ENCODE measurements around the gene CFAP300. TPM values are rescaled to one million over a fixed set of nuclear protein-coding genes. Genes with fewer than 3 reads are reported as not detected.

CFAP300 gene
- total RNA-seq, 1 donor: 12.7 TPM

DNA sequence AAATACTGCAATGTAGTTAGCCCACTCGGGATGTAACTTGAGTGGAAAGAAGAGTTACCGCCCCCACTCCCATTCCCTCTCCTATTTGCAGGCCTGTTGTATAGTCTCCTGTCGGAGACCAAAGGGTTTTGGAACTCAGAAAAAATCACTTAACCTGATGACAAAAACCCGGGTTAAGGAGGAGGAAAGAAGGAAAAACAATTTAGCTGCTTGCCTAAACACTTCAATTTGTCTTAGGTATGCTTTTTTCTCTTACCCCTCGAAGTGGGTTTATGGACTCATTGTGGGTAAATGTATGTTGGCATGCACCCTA lies 65.2 kb downstream of the CFAP300 start:
- TF ChIP-seq, protein P1, sequence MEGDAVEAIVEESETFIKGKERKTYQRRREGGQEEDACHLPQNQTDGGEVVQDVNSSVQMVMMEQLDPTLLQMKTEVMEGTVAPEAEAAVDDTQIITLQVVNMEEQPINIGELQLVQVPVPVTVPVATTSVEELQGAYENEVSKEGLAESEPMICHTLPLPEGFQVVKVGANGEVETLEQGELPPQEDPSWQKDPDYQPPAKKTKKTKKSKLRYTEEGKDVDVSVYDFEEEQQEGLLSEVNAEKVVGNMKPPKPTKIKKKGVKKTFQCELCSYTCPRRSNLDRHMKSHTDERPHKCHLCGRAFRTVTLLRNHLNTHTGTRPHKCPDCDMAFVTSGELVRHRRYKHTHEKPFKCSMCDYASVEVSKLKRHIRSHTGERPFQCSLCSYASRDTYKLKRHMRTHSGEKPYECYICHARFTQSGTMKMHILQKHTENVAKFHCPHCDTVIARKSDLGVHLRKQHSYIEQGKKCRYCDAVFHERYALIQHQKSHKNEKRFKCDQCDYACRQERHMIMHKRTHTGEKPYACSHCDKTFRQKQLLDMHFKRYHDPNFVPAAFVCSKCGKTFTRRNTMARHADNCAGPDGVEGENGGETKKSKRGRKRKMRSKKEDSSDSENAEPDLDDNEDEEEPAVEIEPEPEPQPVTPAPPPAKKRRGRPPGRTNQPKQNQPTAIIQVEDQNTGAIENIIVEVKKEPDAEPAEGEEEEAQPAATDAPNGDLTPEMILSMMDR (IDR thresholded peaks at IDR 0.05; ENCODE audit: insufficient read depth, low read length): no peak
- DNase-seq (ENCODE audit: low read depth): no peak
- peak overlapping the region; percentile 83 for H3K4me3 ChIP-seq (ENCODE audit: low read depth, low read length)

DNA sequence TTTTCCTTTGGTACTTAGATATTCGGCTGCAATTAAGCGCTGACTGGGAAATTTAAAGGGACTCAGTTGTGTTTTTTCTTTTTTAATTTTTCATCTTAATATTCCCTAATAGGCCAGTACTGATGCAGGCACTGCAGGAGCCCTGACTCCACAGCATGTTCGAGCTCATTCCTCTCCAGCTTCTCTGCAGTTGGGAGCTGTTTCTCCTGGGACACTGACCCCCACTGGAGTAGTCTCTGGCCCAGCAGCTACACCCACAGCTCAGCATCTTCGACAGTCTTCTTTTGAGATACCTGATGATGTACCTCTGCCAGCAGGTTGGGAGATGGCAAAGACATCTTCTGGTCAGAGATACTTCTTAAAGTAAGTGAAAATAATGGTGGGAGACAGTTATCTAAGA lies 66.8 kb downstream of the CFAP300 start:
- TF ChIP-seq, protein P1 (IDR thresholded peaks at IDR 0.05; ENCODE audit: insufficient read depth, low read length): no peak
- no peak for DNase-seq (ENCODE audit: low read depth)
- peak overlapping the region; percentile 34 for H3K4me3 ChIP-seq (ENCODE audit: low read depth, low read length)

DNA sequence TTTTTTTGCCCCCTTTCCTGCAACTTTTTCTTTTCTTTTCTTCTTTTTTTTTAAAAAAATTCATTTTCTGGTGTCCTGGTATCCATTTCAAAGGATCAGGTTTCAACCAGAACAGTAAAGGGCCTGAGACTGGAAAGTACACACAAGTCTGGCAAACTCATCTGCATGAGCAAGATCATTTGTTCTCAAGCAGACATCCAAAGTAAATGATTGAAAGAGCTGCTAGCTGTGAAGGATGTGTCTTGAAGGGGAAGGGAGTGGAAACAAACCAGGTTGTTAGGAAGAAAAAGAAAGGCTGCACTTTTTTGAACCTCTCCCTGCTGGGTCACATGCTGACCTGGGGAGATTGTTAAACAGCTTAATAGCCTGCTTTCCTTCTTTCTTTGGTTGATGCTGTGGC lies 68.3 kb downstream of the CFAP300 start:
- TF ChIP-seq, protein P1 (IDR thresholded peaks at IDR 0.05; ENCODE audit: insufficient read depth, low read length): no peak
- H3K4me3 ChIP-seq (ENCODE audit: low read depth, low read length): no peak overlapping the region
- peak; percentile 61 for DNase-seq (ENCODE audit: low read depth)

DNA sequence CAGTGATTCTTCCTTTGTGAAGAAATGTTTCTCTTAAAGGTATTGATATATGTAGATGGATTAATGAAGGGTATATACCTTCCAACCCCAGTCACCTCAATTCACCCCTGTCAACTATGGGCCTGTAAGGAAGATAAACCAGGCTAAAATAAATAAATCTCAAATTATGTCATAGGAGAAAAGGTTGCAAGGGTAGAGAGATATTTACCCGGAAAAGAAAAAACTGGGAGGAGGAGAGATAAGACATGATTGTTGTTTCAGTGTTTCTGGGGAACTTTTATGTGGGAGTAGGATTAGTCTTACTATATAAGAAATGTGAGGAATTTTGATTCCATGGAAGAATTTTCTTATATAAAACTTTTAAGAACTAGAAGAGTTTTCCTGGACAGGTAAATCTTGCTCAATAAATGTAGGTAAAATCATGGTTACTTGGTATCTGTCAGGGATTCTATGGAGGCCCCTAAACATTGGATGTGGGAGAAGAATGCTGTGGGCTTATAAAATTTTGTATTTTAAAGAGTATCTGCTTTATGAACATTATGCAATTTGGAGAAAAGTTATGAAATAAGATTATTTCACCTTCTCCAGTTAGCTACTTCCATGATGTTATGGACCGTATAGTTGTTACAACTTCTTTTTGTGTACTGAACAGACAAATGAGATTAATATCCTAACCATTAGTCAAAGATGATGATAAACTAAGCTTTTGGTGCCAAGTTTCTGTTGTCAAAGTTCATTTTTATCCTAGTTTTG lies 69.4 kb downstream of the CFAP300 start:
- TF ChIP-seq, protein P1 (IDR thresholded peaks at IDR 0.05; ENCODE audit: insufficient read depth, low read length): no peak
- peak; percentile 47 for DNase-seq (ENCODE audit: low read depth)

DNA sequence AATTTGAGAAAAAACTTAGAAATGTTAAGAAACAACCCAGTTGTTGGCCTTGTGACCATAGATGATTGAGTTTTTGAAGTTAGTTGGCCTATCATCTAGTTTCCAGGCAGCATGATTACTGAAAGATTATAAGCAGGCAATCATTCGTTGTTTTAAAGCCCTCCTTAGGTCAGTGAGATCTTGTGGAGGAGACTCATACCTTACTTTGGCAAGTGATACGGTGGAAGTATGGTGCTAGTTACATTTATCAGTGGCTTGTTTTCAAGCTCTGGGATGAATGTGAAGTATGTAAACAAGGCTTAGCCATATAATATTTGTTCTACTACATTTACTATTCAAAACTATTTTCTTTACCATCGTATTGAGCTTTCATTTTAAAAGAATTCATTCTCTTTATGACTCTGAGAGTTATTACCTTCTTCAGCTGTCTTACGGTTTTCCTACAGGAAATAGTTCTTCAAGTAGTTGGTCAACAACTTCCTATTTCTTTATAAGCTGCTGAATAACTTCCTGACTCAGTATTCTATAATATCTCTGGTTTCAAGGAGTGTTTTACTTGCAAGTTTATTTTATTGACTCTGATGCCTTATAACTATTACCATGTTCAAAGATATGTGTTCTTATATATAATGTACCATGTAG lies 70.4 kb downstream of the CFAP300 start:
- H3K4me3 ChIP-seq (ENCODE audit: low read depth, low read length): peak overlapping the region; percentile 3
- DNase-seq (ENCODE audit: low read depth): peak; percentile 46
- TF ChIP-seq, protein P1 (IDR thresholded peaks at IDR 0.05; ENCODE audit: insufficient read depth, low read length): no peak

More for the DNA sequence above, 69.4 kb downstream of the CFAP300 start:
- no peak overlapping the region for H3K4me3 ChIP-seq (ENCODE audit: low read depth, low read length)

DNA sequence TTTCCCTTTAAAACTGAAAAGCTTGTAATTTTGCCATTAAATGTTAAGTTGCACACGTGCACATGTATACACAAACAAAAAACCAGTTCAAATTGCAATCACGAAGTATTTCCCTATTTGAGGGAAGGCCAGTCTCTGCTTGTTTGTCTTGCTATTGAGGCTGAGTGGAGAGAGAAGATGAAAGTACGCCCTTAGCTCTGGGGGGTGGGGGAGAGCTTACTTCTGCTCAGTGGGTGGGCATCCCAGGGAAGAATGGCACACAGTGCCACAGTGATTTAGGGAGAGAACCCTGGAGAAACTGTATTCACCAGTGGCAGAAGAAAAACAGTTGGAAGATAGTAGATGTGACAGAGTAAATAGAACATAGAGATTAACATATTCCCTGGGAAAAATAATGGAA lies 71.7 kb downstream of the CFAP300 start:
- no peak overlapping the region for H3K4me3 ChIP-seq (ENCODE audit: low read depth, low read length)
- no peak for DNase-seq (ENCODE audit: low read depth)
- TF ChIP-seq, protein P1 (IDR thresholded peaks at IDR 0.05; ENCODE audit: insufficient read depth, low read length): no peak
